Adrenal gland (tissue), 12 donors: Measurements from ENCODE around the gene GNPDA2. TPM values are rescaled to one million over a fixed set of nuclear protein-coding genes. Genes with fewer than 3 reads are reported as not detected.

ENCODE experiments used
- DNase-seq, 7 donors: peaks; one replicate each; pipeline ENCODE4 v3.0.0-alpha.2; 2019 to 2020
- H3K27ac ChIP-seq, 5 donors: fragments of 200-600 bp; sonication (generic) in 4 of 5; 1 replicate in 3 of 5; 2 replicates in 2 of 5; pipeline versions ENCODE4 v1.5.1 to v1.8.0; 2016 to 2020; ENCODE audit warnings: mild to moderate bottlenecking in 1 of 5
- H3K27me3 ChIP-seq: fragments of 200-600 bp; 2 replicates; pipeline ENCODE4 v1.8.0; 2021
- H3K36me3 ChIP-seq, 2 donors: fragments of 200-600 bp; replicated peaks in 1 of 2; 1 replicate in 1 of 2; 2 replicates in 1 of 2; pipeline versions ENCODE4 v1.5.1 to v1.8.0; 2018 to 2022
- H3K4me1 ChIP-seq, 2 donors: fragments of 200-600 bp; replicated peaks in 1 of 2; 1 replicate in 1 of 2; 2 replicates in 1 of 2; pipeline versions ENCODE4 v1.5.1 to v1.8.0; 2018 to 2021
- H3K4me3 ChIP-seq, 4 donors: fragments of 200-600 bp; sonication (generic) in 3 of 4; one replicate each; pipeline ENCODE4 v1.5.1; 2016 to 2018
- H3K9me3 ChIP-seq, 3 donors: fragments of 200-600 bp; sonication (generic) in 1 of 3; replicated peaks in 1 of 3; 1 replicate in 2 of 3; 2 replicates in 1 of 3; pipeline versions ENCODE4 v1.5.1 to v1.8.0; 2016 to 2021
- POLR2A ChIP-seq, 2 donors: fragments of 450-650 bp; IDR thresholded peaks; one replicate each; pipeline ENCODE4 v1.6.1; 2017; ENCODE audit warnings: antibody characterized with exemption in 2 of 2, mild to moderate bottlenecking in 2 of 2, moderate library complexity in 1 of 2
- WGBS, 4 donors: extraction: QIAGEN DNeasy Blood & Tissue Kit in 2 of 4; methylation state at CpG; one replicate each; pipeline versions ENCODE4 v1.1.5 to v1.1.7; 2013 to 2017; 5-methylcytosine and 5-hydroxymethylcytosine counted together
- intact Hi-C, 2 donors: fragments of 100-400 bp; cut with DNase I; formaldehyde crosslinking; loops; one replicate each; pipeline versions ENCODE4 v1.14.1 to v1.15.0; 2022 to 2023
- polyA plus RNA-seq, 3 donors: library from polyadenylated mRNA; stranded (reverse); fragments of 200-250 nt in 2 of 3; fragments of 350-450 nt in 1 of 3; fragmentation: Illumina TruSeq in 1 of 3; extraction: RNeasy Lipid Tissue Mini Kit (QIAGEN cat#74804) in 1 of 3; gene quantifications; one replicate each; pipeline ENCODE4 v1.2.3, GENCODE V29; 2013 to 2014
- total RNA-seq, 9 donors: library from RNA; depleted of rRNA in 4 of 9; stranded (reverse); fragments of >200 nt in 4 of 9; fragments of 120-200 nt in 1 of 9; fragmentation: NEBNext Ultra II Directional in 1 of 9; extraction: Animal tissue kit (Norgen Biotek cat#: 25700) in 1 of 9; gene quantifications; one replicate each; pipeline versions ENCODE4 v1.1.0 to v1.2.4, GENCODE V29; 2013 to 2023
- TF ChIP-seq, protein P1 (sequence below), 6 experiments: fragments of 450-650 bp in 4 of 6; fragments of 200-600 bp in 2 of 6; sonication (generic) in 1 of 6; IDR thresholded peaks; 1 replicate in 5 of 6; 2 replicates in 1 of 6; pipeline versions ENCODE4 v1.5.1 to v1.8.0; 2016 to 2021; ENCODE audit warnings: antibody characterized with exemption in 6 of 6, mild to moderate bottlenecking in 2 of 6, moderate library complexity in 1 of 6
- donor health status: healthy with polysubstance abuse.
- donor health status: Bipolar disorder and iron deficiency.
- donor health status: DM: yes; HTN: yes; CAD: no.
- donor health status: DM: no; HTN: no; CAD: no.
- donor health status: DM: no; HTN: no; CAD: no.
- donor health status: DM: yes; HTN: yes; CAD: no.

The GNPDA2 gene
- total and polyA plus RNA-seq, 12 donors, result 9.3 to 31.1 (median 14.0) TPM

DNA sequence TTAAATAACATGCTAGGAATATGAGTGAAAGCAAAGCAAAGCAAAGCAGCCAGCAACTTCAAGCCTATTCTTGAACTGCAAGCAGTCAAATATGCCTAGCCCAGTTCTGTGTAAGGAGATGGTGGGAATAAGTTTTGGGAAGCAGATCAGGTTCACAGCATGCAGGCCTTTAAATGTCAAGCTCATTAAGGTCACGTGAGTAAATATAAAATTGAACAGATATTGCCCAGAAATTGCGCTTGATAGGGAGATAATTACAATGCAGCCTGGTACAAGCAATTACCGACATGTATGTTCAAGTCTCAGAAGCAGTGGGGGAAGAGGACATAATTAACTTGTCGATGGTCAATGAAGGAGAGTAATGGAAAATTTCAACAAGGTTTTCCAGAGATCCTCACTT is 6.0 kb downstream of the GNPDA2 start:
- H3K4me3 ChIP-seq, result no peak overlapping the region
- no peaks in the 10 kb centered on the region for H3K27me3 ChIP-seq
- H3K9me3 ChIP-seq, result no peaks in the 10 kb centered on the region
- intact Hi-C loops, result no loop called here
- DNase-seq, result no peak
- H3K36me3 ChIP-seq, result no peaks in the 10 kb centered on the region
- WGBS, 4 donors, result 91 to 93% (median 92%) methylated on average over 4 of the region's 4 CpGs
- H3K27ac ChIP-seq, result no peak overlapping the region
- TF ChIP-seq, protein P1, sequence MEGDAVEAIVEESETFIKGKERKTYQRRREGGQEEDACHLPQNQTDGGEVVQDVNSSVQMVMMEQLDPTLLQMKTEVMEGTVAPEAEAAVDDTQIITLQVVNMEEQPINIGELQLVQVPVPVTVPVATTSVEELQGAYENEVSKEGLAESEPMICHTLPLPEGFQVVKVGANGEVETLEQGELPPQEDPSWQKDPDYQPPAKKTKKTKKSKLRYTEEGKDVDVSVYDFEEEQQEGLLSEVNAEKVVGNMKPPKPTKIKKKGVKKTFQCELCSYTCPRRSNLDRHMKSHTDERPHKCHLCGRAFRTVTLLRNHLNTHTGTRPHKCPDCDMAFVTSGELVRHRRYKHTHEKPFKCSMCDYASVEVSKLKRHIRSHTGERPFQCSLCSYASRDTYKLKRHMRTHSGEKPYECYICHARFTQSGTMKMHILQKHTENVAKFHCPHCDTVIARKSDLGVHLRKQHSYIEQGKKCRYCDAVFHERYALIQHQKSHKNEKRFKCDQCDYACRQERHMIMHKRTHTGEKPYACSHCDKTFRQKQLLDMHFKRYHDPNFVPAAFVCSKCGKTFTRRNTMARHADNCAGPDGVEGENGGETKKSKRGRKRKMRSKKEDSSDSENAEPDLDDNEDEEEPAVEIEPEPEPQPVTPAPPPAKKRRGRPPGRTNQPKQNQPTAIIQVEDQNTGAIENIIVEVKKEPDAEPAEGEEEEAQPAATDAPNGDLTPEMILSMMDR (IDR thresholded peaks at IDR 0.05), result no peak
- no peak for TF ChIP-seq POLR2A (IDR thresholded peaks at IDR 0.05)
- peaks cover 4 to 21% of the 10 kb centered on the region in 2 donors for H3K4me1 ChIP-seq

DNA sequence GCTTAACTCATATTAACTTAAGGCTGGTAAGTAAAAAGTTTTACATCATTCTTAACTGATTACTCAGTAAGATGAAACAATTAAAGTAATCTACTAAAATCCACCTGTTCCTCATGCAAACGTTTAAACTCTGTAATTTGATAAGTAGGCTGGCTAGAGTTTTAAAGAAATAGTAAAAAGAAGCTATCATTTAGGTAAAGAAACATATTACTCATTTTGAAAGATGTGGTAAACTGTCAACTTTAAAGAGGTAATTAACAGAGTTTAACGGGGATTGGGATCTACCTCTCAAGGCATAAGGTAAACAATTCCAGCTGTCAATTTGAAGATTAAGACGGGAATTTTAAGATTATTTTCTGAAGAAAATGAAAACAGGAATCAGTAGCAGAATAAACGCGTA is 9.8 kb downstream of the GNPDA2 start:
- no peak for DNase-seq
- TF ChIP-seq, protein P1 (IDR thresholded peaks at IDR 0.05), result no peak
- TF ChIP-seq POLR2A (IDR thresholded peaks at IDR 0.05), result no peak
- H3K4me3 ChIP-seq, result no peak overlapping the region
- intact Hi-C loops, result no loop called here
- H3K27me3 ChIP-seq, result no peaks in the 10 kb centered on the region
- no peak overlapping the region for H3K27ac ChIP-seq
- no peaks in the 10 kb centered on the region for H3K9me3 ChIP-seq
- 64 to 78% (median 73%) methylated on average over 5 of the region's 5 CpGs for WGBS, 4 donors
- H3K36me3 ChIP-seq, result no peaks in the 10 kb centered on the region
- peaks cover 0 to 4% of the 10 kb centered on the region in 2 donors for H3K4me1 ChIP-seq

DNA sequence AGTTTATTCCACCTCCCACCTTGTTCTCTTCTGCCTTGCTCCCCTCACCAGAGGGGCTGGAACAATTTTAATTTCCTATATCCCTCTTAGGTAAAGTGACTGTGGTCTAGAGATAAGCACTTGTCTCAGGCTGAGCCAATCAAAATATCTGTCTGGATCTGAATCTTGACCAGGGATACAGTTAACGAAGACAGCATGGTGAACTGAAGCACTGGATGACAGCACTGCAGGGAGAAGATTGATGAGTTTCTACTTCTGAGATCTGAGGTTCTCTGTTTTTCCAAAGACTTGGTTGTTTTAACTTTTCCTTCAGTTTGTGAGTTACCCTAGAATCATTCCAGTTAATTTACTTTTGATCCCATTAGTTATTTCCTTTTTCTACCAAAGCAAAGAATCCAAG is 13.2 kb downstream of the GNPDA2 start:
- DNase-seq, result no peak
- no peaks in the 10 kb centered on the region for H3K4me1 ChIP-seq
- H3K27ac ChIP-seq, result no peak overlapping the region
- TF ChIP-seq POLR2A (IDR thresholded peaks at IDR 0.05), result no peak
- TF ChIP-seq, protein P1 (IDR thresholded peaks at IDR 0.05), result no peak
- 83 to 100% (median 91%) methylated on average over 1 of the region's 1 CpG for WGBS, 4 donors
- H3K27me3 ChIP-seq, result no peaks in the 10 kb centered on the region
- intact Hi-C loops, result no loop called here
- H3K4me3 ChIP-seq, result no peak overlapping the region
- no peaks in the 10 kb centered on the region for H3K36me3 ChIP-seq
- H3K9me3 ChIP-seq, result no peaks in the 10 kb centered on the region

DNA sequence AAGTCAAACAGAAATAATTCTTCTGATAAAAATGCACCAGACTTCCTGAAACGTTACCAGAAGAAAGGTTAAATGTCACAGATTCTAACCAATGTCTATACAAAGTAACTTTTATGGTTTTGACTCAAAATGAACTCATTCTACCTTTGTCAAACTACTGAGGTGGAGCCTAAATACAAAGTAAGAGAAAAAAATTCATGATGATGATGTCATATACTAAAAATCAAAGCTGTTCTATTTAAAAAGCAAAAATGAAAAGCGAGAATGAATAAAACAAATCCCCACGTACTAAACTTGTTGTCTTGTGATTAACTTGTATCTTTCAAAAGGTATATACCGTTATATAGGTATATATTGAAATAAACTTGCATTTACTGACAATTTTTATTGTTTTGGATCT is 21.7 kb downstream of the GNPDA2 start:
- Histone ChIP-seq H3K4me3 (no peak overlapping the region), H3K36me3 (peaks cover 3 to 29% of the 10 kb centered on the region in 2 donors), H3K4me1 (no peaks in the 10 kb centered on the region), H3K27ac (no peak overlapping the region), H3K27me3 (no peaks in the 10 kb centered on the region), H3K9me3 (no peaks in the 10 kb centered on the region)
- WGBS, 4 donors, result 89 to 93% (median 91%) methylated on average over 4 of the region's 4 CpGs
- no peak for TF ChIP-seq POLR2A (IDR thresholded peaks at IDR 0.05)
- TF ChIP-seq, protein P1 (IDR thresholded peaks at IDR 0.05), result no peak
- intact Hi-C loops, result no loop called here
- no peak for DNase-seq
